Chondrocyte (in vitro differentiated cells): Measurements from ENCODE around the gene RTN4RL1. TPM values are rescaled to one million over a fixed set of nuclear protein-coding genes. Genes with fewer than 3 reads are reported as not detected.
"Not testable (repeated sequence)": the region's sequence is repeated elsewhere in the genome, so short reads cannot be mapped to it uniquely, and the experiment has no call there.

Experiments
- DNase-seq: peaks from one replicate; pipeline ENCODE4 v3.0.0; 2021; ENCODE audit warnings: mixed read lengths, low spot score
- H3K27ac Mint-ChIP-seq: one replicate; pipeline ENCODE4 v1.8.0; 2021; ENCODE audit warnings: mild to moderate bottlenecking, moderate library complexity, mixed read lengths; ENCODE audit not compliant: unreplicated experiment
- H3K27me3 Mint-ChIP-seq: 2 replicates; pipeline ENCODE4 v1.8.0; 2021; ENCODE audit warnings: low read depth, mixed read lengths
- H3K36me3 Mint-ChIP-seq: 2 replicates; pipeline ENCODE4 v1.8.0; 2021; ENCODE audit warnings: low read depth, mixed read lengths
- H3K4me1 Mint-ChIP-seq: 2 replicates; pipeline ENCODE4 v1.8.0; 2021; ENCODE audit warnings: low read depth, mild to moderate bottlenecking, mixed read lengths
- H3K4me3 Mint-ChIP-seq: one replicate; pipeline ENCODE4 v1.8.0; 2021; ENCODE audit warnings: mild to moderate bottlenecking, moderate library complexity, mixed read lengths; ENCODE audit not compliant: unreplicated experiment
- H3K9me3 Mint-ChIP-seq: 2 replicates; pipeline ENCODE4 v1.8.0; 2021; ENCODE audit warnings: low read depth, mixed read lengths
- microRNA-seq: library from miRNA; unstranded; fragments of <30 nt; microRNA quantifications from one replicate; pipeline ENCODE4 v1.2.0, GENCODE V29; 2020; ENCODE audit warnings: borderline number of aligned reads
- total RNA-seq: library from RNA; stranded (reverse); gene quantifications from 3 replicates; pipeline ENCODE4 v1.2.1, GENCODE V29; 2021
- TF ChIP-seq, protein P1 (sequence below): fragments of 200-600 bp; sonication (generic); IDR thresholded peaks from 2 replicates; pipeline ENCODE4 v1.5.0; 2021; ENCODE audit warnings: antibody characterized with exemption, mild to moderate bottlenecking, moderate library complexity

RTN4RL1 gene
- total RNA-seq, 1 donor from 2014 or later: 0.47 TPM

DNA sequence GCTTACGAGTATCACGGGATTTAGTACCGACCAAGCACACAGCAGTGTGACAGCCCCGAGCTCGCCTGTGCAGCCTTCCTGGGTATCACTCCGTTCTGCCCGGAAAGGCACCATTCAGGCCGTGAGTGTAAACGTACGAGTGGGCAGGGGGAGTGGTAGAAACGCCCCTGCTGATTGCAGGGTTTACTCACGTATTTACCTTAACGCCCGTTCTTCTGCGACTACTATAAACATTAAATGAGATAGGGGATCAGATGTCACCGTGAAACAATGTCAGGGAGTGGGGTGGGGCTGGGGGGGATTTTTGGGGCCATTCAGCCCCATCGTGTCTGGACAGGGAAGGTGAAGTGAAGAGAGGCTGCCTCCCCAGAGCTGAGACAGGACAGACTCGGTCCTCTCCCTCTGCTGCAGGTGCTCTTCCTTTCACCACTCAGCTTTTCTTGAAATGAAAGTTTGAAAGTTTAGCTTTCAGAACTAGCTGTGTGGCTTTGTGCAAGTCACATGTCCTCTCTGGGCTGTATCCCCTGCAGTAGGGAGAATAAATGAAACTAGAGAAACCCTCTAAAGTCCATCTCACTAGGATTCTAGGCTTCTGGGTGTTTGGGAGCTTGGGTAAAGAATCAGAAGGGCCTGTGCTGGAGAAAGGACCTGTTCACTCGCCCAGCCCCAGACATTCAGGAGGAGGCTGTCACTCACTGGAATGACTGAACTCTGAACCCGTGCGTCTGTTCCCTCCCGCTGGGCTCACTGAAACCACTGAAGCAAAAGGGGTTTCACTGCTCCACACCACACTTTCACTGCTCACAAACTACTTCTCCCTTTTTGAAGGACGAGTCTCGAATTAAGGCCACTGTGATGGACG is 128.7 kb downstream of the RTN4RL1 start:
- Mint-ChIP-seq H3K36me3 (peaks cover 18% of the 10 kb centered on the region), H3K27me3 (no peaks in the 10 kb centered on the region), H3K4me3 (no peak overlapping the region), H3K9me3 (no peaks in the 10 kb centered on the region), H3K27ac (no peak overlapping the region), H3K4me1 (no peaks in the 10 kb centered on the region)
- TF ChIP-seq, protein P1, sequence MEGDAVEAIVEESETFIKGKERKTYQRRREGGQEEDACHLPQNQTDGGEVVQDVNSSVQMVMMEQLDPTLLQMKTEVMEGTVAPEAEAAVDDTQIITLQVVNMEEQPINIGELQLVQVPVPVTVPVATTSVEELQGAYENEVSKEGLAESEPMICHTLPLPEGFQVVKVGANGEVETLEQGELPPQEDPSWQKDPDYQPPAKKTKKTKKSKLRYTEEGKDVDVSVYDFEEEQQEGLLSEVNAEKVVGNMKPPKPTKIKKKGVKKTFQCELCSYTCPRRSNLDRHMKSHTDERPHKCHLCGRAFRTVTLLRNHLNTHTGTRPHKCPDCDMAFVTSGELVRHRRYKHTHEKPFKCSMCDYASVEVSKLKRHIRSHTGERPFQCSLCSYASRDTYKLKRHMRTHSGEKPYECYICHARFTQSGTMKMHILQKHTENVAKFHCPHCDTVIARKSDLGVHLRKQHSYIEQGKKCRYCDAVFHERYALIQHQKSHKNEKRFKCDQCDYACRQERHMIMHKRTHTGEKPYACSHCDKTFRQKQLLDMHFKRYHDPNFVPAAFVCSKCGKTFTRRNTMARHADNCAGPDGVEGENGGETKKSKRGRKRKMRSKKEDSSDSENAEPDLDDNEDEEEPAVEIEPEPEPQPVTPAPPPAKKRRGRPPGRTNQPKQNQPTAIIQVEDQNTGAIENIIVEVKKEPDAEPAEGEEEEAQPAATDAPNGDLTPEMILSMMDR: no peak
- no peak for DNase-seq

GRCh38 chr17:1895479-1895878 is 129.7 kb downstream of the RTN4RL1 start:
- not testable (repeated sequence) for H3K4me1 Mint-ChIP-seq, H3K9me3 Mint-ChIP-seq, H3K27me3 Mint-ChIP-seq, H3K4me3 Mint-ChIP-seq, H3K27ac Mint-ChIP-seq, DNase-seq
- peaks cover 24% of the 10 kb centered on the region for H3K36me3 Mint-ChIP-seq

DNA sequence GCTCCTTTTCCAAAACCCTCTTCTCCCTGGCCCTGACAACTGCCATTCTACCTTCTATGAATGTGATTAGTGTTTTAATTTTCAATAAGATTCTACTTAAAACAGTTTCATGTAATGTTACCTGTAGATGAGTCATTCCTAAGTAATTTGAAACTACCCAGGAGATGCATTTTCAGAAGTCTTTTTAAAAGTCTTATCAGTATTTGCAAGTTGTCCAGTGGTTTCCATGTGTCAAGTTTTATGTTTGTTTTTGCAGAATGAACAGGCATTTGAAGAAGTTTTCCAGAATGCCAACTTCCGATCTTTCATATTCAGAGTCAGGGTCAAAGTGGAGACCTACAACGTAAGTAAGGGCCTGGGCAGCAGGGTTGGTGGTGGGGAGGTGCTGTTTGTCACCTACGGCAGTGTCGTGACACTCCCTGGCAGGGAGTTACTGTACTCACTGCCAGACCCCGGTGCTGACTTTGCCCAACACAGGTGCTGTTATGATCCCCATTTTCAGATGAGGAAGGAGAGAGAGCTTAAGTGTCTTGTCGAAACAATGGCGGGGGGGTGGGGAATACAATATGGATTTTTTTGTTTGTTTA is 130.3 kb downstream of the RTN4RL1 start:
- no peak overlapping the region for H3K27ac Mint-ChIP-seq
- no peaks in the 10 kb centered on the region for H3K9me3 Mint-ChIP-seq
- no peaks in the 10 kb centered on the region for H3K27me3 Mint-ChIP-seq
- DNase-seq: no peak
- H3K4me1 Mint-ChIP-seq: no peaks in the 10 kb centered on the region
- H3K36me3 Mint-ChIP-seq: peaks cover 24% of the 10 kb centered on the region
- TF ChIP-seq, protein P1: no peak
- no peak overlapping the region for H3K4me3 Mint-ChIP-seq

DNA sequence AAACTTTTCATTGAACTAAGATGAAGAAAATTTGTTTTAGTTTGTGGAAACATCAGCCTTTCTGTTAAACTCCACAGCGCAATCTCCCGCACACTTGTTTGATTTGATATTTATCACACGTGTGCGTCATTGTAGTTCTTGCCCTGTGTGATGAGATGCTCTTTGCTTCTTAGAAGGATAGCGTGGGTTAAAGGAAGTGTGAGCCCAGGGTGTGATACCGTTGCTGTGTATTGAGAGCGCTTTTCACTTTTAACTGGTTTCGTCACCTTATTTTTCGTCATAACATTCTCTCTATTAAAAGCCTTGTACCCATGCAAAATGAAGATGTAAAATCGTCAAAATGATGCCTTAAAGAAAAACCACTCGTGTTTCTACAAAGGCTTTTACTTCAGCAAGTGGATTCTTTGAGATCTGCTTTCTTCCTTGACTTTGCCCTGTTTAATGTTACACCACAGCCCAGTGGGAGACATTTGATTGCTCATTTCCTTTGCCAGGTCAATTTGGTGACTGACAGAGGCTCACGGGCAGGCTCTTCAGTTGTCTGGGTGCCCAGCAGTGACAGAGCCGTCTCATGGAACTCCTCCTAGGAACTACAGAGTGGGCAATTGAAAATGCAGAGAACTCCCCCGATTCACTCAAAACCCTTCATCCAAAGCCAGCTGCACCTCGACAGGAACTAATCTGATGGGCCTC is 134.2 kb downstream of the RTN4RL1 start:
- peaks cover 22% of the 10 kb centered on the region for H3K36me3 Mint-ChIP-seq
- H3K27ac Mint-ChIP-seq: no peak overlapping the region
- H3K9me3 Mint-ChIP-seq: peaks cover 2% of the 10 kb centered on the region
- TF ChIP-seq, protein P1: no peak
- H3K4me1 Mint-ChIP-seq: no peaks in the 10 kb centered on the region
- DNase-seq: no peak
- H3K27me3 Mint-ChIP-seq: no peaks in the 10 kb centered on the region
- H3K4me3 Mint-ChIP-seq: no peak overlapping the region

DNA sequence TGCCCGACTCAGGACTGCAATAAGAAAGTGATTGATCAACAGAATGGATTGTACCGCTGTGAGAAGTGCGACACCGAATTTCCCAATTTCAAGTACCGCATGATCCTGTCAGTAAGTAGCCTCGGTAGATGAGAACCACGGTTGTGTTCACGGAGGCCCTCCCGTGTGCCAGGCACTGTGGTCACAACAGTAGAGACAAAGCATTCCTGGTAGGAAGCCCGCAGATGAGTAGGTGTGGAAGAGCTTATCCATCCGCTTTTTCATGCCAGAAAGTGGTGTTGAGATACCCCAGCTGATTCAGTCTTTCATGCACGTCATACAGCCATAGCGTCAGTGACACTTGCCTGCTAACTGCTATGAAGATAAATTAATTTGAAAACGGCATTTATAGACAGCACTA is 136.4 kb downstream of the RTN4RL1 start:
- Mint-ChIP-seq H3K4me1 (no peaks in the 10 kb centered on the region), H3K9me3 (peaks cover 11% of the 10 kb centered on the region), H3K27me3 (no peaks in the 10 kb centered on the region), H3K4me3 (no peak overlapping the region), H3K36me3 (peaks cover 37% of the 10 kb centered on the region), H3K27ac (no peak overlapping the region)
- TF ChIP-seq, protein P1: no peak
- DNase-seq: no peak

Small RNA genes within 50 kb of the gene (microRNA-seq; reads per million reads assigned to microRNA genes)
- 304 reads per million, percentile 70 among the genes with 10 or more reads in this experiment for gene MIR132
- gene MIR212: 5.0 reads per million

Other genes starting within 250 kb of the RTN4RL1 start
- gene SMYD4, start 195.4 kb downstream of the RTN4RL1 start, total RNA-seq: 8.4 to 12.4 TPM (median 10.7 TPM) in 3 replicates
- gene RPA1, start 195.3 kb downstream of the RTN4RL1 start, total RNA-seq: 56.6 to 92.6 TPM (median 57.6 TPM) in 3 replicates
- gene DPH1, start 4.8 kb upstream of the RTN4RL1 start, total RNA-seq: 29.4 to 43.1 TPM (median 31.3 TPM) in 3 replicates
- 26.6 to 30.2 TPM (median 30.1 TPM) in 3 replicates for gene OVCA2, start 16.7 kb upstream of the RTN4RL1 start, total RNA-seq
- 3.3 to 9.0 TPM (median 8.8 TPM) in 3 replicates for gene HIC1, start 29.8 kb upstream of the RTN4RL1 start, total RNA-seq